Activated T-helper 17 cell treated with anti-CD3 and anti-CD28 coated beads, Interleukin-2, amount 50 U/mL, for 72 hours (primary cell): ENCODE measurements around the gene EEF1AKMT1. TPM values are rescaled to one million over a fixed set of nuclear protein-coding genes. Genes with fewer than 3 reads are reported as not detected.
A peak's percentile ranks its signal among the peaks of the same experiment; 100 is the strongest.

Experiments used
- ATAC-seq: fragments of 150-1000 bp; cut with Tn5 transposase; replicated peaks from 2 replicates; pipeline ENCODE4 v1.10.0; 2021; ENCODE audit warnings: mild to moderate bottlenecking, moderate library complexity
- H3K27ac Mint-ChIP-seq: one replicate; pipeline ENCODE4 v1.8.0; 2022; ENCODE audit warnings: mixed read lengths
- H3K27me3 Mint-ChIP-seq: one replicate; pipeline ENCODE4 v1.8.0; 2022; ENCODE audit warnings: mixed read lengths
- H3K36me3 Mint-ChIP-seq: one replicate; pipeline ENCODE4 v1.8.0; 2022; ENCODE audit warnings: low read depth, mild to moderate bottlenecking, mixed read lengths
- H3K4me1 Mint-ChIP-seq: one replicate; pipeline ENCODE4 v1.8.0; 2022; ENCODE audit warnings: mixed read lengths
- H3K4me3 Mint-ChIP-seq: one replicate; pipeline ENCODE4 v1.8.0; 2022; ENCODE audit warnings: mild to moderate bottlenecking, mixed read lengths
- H3K9me3 Mint-ChIP-seq: one replicate; pipeline ENCODE4 v1.8.0; 2022; ENCODE audit warnings: mixed read lengths
- total RNA-seq, 2 donors: library from RNA; stranded (reverse); gene quantifications; one replicate each; pipeline ENCODE4 v1.2.3, GENCODE V29; 2022

Gene EEF1AKMT1, protein sequence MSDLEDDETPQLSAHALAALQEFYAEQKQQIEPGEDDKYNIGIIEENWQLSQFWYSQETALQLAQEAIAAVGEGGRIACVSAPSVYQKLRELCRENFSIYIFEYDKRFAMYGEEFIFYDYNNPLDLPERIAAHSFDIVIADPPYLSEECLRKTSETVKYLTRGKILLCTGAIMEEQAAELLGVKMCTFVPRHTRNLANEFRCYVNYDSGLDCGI
- 10 to 100 TPM; 12.1 to 15.6 TPM for total RNA-seq

DNA sequence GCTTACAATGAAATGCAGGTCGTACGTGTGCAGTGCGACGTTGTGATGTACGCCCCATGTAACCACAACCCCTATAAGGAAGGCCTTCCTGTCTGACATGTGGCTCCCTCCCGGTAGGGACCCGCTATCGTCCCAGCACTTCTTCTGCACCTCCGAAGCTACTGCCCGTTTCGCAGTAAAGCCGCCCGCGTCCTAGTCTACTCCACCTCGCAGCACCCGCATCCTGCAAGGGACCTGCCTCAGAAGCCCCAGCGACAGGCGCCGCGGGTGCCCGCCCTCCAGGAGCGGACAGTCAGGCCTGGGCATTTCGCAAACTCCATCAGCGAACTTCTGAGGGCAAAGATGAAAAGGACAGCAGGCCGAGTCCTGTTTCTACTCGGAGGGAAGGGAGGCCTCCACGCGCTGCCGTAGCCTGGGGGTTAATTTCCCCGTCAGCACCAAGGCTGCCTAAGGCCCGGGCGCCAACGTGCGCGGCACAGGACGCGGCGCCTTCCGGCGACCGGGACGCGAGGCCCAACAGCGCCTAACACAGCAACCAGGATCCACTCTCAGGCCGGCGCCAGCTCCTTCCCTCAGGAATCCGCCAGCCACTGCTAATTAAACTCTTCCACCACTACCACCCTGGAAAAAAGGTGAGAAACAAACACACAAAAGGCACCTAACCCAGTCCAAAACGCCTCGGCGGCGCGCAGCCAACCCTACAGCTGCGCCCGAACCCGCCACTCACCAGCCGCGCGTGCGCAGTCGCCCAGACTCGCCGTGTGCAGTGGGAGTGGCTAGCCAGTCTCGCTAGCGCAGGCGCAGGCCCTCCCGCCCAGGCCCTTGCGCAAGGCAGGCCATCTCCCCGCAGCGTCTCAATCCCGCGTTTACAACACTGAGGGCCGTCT lies at the start of gene EEF1AKMT1:
EEF1AKMT1 (minus strand) TSS at position 768 of the 887 bp plus-strand sequence. CDS start 16,363 bp downstream, outside the sequence.
- H3K4me1 Mint-ChIP-seq: peaks cover 12% of the 10 kb centered on the region
- no peaks in the 10 kb centered on the region for H3K27me3 Mint-ChIP-seq
- peak within 1 kb of the TSS; percentile 85 for H3K4me3 Mint-ChIP-seq
- H3K36me3 Mint-ChIP-seq: peaks cover 52% of the 10 kb centered on the region
- H3K27ac Mint-ChIP-seq: peak within 1 kb of the TSS; percentile 95
- H3K9me3 Mint-ChIP-seq: no peaks in the 10 kb centered on the region
- ATAC-seq: peak; percentile 90

- Mint-ChIP-seq H3K27ac (no peak overlapping the region), H3K27me3 (no peaks in the 10 kb centered on the region), H3K9me3 (no peaks in the 10 kb centered on the region), H3K36me3 (peaks cover 54% of the 10 kb centered on the region), H3K4me3 (no peak overlapping the region), H3K4me1 (peaks cover 5% of the 10 kb centered on the region)
- ATAC-seq: no peak
Observed at GRCh38 chr13:20823071-20823470, 49.3 kb upstream of the EEF1AKMT1 start.

- H3K27ac Mint-ChIP-seq: no peak overlapping the region
- H3K27me3 Mint-ChIP-seq: no peaks in the 10 kb centered on the region
- ATAC-seq: no peak
- peaks cover 5% of the 10 kb centered on the region for H3K4me1 Mint-ChIP-seq
- H3K4me3 Mint-ChIP-seq: no peak overlapping the region
- no peaks in the 10 kb centered on the region for H3K9me3 Mint-ChIP-seq
- peaks cover 59% of the 10 kb centered on the region for H3K36me3 Mint-ChIP-seq
Observed at GRCh38 chr13:20822406-20822805, 48.6 kb upstream of the EEF1AKMT1 start.

DNA sequence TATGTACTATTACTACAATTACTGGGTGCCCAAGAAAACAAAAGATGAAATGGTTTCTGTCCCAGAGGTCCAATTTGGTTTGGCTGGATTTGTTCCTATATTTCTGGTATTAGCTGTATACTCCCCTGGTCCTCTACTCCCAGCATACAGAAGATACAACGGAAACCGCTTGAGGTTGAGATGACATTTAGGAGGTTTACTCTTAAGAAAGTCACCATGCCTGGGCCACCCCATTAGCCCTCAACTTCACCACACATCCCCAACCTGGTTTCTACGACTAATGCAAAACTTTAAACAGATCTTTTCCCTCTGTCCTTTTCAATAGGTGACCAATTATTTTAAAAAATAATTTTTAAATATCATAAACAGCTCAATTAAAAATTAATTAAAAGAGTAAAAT lies 46.0 kb upstream of the EEF1AKMT1 start:
- no peaks in the 10 kb centered on the region for H3K27me3 Mint-ChIP-seq
- no peak for ATAC-seq
- H3K4me1 Mint-ChIP-seq: peaks cover 5% of the 10 kb centered on the region
- H3K36me3 Mint-ChIP-seq: peaks cover 69% of the 10 kb centered on the region
- no peak overlapping the region for H3K4me3 Mint-ChIP-seq
- H3K27ac Mint-ChIP-seq: no peak overlapping the region
- no peaks in the 10 kb centered on the region for H3K9me3 Mint-ChIP-seq

DNA sequence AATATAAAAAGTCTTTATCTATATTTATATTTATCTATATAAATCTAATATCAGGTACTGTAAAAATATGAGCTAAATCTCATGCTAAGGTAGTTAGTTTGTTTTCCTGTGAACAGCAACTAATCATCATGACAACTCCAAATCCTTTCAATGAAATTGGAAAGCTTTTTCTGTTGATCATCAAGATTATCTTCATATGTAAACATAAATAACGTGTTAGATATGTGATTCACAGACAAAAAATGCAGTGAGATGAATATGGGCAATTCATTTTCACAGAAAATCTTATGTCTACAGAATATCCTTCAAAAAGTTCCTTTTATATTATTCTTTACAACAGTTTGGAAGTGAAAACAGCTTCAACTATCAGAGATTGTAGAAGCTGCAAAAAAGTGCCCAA lies 41.7 kb upstream of the EEF1AKMT1 start:
- Mint-ChIP-seq H3K36me3 (peaks cover 74% of the 10 kb centered on the region), H3K9me3 (no peaks in the 10 kb centered on the region), H3K4me3 (no peak overlapping the region), H3K27me3 (no peaks in the 10 kb centered on the region), H3K27ac (no peak overlapping the region), H3K4me1 (peaks cover 5% of the 10 kb centered on the region)
- ATAC-seq: no peak

DNA sequence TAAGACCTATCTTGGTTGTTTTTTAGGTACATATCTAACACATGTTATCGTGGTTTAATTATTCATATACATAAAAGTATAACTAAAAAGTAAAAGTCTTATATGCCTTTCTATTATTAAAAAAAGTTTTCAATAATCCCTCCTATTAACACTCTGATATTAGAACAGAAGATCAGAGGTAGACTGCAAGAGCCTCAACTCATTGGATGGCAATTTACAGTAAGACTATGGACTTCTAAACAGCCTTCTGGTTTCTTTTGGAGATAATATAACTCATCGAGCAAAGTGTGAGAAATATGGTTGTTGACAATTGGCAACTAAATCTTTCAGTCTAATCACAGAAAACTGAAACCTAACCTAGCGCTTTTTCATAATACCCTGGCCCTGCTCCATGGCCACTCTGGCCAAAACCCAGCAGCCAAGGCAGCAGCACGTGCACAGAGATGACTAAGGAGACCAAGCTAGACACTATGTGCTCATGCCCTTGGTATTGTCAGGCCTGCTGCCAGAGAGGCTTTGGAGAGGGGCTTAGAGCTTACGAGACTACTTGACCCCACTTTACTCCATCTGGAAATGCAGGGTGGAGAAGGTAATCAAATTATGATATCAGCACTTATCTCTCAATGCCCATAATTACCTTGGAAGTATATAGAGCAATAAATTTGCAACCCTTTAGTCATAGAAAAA lies 40.6 kb upstream of the EEF1AKMT1 start:
- ATAC-seq: no peak
- Mint-ChIP-seq H3K4me1 (peaks cover 4% of the 10 kb centered on the region), H3K36me3 (peaks cover 71% of the 10 kb centered on the region), H3K27ac (no peak overlapping the region), H3K9me3 (no peaks in the 10 kb centered on the region), H3K27me3 (no peaks in the 10 kb centered on the region), H3K4me3 (no peak overlapping the region)

- Mint-ChIP-seq H3K9me3 (no peaks in the 10 kb centered on the region), H3K27me3 (no peaks in the 10 kb centered on the region), H3K4me3 (no peak overlapping the region), H3K36me3 (peaks cover 74% of the 10 kb centered on the region), H3K4me1 (peaks cover 4% of the 10 kb centered on the region), H3K27ac (no peak overlapping the region)
- no peak for ATAC-seq
Observed at GRCh38 chr13:20812890-20813289, 39.1 kb upstream of the EEF1AKMT1 start.

DNA sequence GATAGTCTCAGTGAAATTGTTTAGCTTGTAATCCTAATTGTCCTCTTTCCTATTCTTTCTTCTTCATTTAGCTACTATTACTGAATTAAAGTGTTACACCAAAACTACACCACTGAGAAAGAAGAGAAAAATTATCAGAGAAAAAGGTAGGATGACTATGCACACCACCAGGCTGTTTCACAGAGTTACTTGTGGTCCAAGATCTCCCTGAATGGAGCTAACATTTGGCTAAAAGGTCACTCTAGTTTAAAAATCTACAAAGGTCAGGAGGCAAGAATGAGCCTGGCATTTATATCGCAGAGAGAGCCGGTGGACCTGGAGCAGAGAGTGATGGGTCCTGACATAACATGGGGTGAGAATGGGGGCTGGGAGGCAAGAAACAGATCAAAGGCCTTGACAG lies 37.0 kb upstream of the EEF1AKMT1 start:
- no peak for ATAC-seq
- no peaks in the 10 kb centered on the region for H3K27me3 Mint-ChIP-seq

GRCh38 chr13:20808874-20809273 lies 35.1 kb upstream of the EEF1AKMT1 start:
- H3K27me3 Mint-ChIP-seq: no peaks in the 10 kb centered on the region
- no peak overlapping the region for H3K4me3 Mint-ChIP-seq
- peaks cover 4% of the 10 kb centered on the region for H3K4me1 Mint-ChIP-seq
- no peak overlapping the region for H3K27ac Mint-ChIP-seq
- no peaks in the 10 kb centered on the region for H3K9me3 Mint-ChIP-seq
- H3K36me3 Mint-ChIP-seq: peaks cover 86% of the 10 kb centered on the region
- ATAC-seq: no peak

More for the DNA sequence above, 37.0 kb upstream of the EEF1AKMT1 start:
- Mint-ChIP-seq H3K36me3 (peaks cover 83% of the 10 kb centered on the region), H3K4me1 (peaks cover 4% of the 10 kb centered on the region), H3K27ac (no peak overlapping the region), H3K4me3 (no peak overlapping the region), H3K9me3 (no peaks in the 10 kb centered on the region)

DNA sequence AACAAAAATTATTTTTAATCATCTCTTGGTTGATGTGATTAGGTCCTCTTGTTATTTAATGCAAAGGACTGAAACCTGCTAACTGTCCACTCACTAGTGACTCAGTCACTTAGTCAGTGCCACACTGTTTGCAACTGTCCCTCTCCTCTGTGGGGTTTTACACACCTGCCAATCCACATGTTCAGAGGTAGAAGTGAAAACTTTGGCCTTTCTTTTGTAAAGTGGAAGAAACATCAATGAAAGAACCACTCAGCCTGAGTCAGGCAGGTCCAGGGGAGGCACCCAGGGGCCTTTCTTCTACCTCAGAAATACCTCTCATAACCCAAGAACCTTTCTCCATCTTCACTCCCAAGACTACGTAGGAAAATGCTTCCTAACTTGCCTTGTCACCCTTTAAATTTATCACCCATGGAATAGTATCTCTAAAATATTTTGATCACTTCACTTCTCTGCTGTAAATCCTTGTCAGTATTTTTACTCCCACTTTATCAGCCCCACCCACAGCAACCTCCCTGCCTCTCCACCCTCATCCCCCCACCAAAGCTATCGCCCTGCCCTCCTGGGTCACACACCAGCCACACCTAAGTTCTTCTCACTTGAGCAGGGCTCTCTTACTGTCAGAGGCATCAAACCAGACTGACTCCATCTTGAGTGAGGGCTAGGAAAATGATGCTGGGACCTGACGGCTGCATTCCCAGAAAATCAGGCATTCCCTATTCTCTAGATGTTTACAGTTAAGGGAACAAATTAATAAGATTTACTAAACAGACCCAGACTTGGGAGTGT lies 29.6 kb upstream of the EEF1AKMT1 start:
- Mint-ChIP-seq H3K4me1 (no peaks in the 10 kb centered on the region), H3K27ac (peak overlapping the region; percentile 16)

DNA sequence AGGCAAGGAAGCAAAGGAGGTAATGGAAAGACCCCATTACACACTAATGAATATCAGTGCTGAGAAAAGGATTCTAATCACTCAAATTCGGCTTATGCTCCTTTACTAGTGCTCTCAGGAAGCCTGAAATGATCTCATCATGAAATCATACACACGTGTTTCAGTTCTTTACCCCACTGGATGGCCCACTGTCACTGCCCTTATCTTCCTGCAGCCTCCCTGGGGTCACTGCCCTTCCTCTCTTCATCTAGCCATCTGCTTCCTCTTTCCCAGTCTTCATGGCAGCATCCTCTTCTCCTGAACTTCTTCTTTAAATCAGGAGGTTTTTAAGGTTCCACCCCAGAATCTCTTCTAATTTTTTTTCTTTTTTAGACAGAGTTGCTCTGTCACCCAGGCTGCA lies 27.9 kb upstream of the EEF1AKMT1 start:
- peaks cover 82% of the 10 kb centered on the region for H3K36me3 Mint-ChIP-seq
- peak overlapping the region; percentile 4 for H3K27ac Mint-ChIP-seq
- no peaks in the 10 kb centered on the region for H3K9me3 Mint-ChIP-seq
- no peak overlapping the region for H3K4me3 Mint-ChIP-seq
- H3K4me1 Mint-ChIP-seq: peaks cover 6% of the 10 kb centered on the region
- no peak for ATAC-seq
- no peaks in the 10 kb centered on the region for H3K27me3 Mint-ChIP-seq

More for the DNA sequence above, 29.6 kb upstream of the EEF1AKMT1 start:
- Mint-ChIP-seq H3K36me3 (peaks cover 79% of the 10 kb centered on the region), H3K27me3 (no peaks in the 10 kb centered on the region), H3K4me3 (no peak overlapping the region), H3K9me3 (no peaks in the 10 kb centered on the region)
- ATAC-seq: peak; percentile 93

DNA sequence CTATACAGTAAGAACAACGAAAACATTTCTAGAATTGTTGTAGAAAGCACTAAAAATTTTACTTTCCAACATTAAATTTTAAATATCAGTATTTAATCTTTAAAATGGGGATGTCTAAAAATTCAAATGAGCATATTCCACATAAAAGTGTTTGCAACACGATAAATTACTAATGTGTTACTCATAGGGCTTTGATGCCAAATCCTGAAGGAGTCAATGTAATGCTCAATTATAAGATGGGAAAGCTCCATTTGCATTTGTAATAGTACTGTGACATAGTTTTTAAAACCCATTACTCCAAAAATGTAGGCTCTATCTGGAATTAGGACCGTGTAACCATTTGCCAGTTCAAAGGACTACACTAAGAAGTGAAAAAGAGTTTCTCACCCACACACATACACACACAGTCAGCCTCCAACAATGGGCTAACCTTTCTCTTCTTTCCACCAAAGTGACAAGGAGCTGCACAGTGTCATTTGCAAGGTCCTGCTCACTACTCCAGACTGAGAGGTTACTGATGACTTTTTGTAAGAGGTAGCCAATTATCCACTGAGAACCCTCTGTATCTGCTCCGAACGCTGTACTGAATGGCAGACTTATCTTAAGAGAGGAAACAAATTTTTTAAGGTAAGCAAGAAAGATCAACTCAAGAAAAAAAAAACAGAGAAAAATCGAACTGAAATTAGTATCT lies 26.1 kb upstream of the EEF1AKMT1 start:
- peaks cover 81% of the 10 kb centered on the region for H3K36me3 Mint-ChIP-seq
- H3K9me3 Mint-ChIP-seq: no peaks in the 10 kb centered on the region
- no peak overlapping the region for H3K27ac Mint-ChIP-seq
- H3K27me3 Mint-ChIP-seq: no peaks in the 10 kb centered on the region
- H3K4me1 Mint-ChIP-seq: peaks cover 6% of the 10 kb centered on the region
- ATAC-seq: no peak
- no peak overlapping the region for H3K4me3 Mint-ChIP-seq

- peak overlapping the region; percentile 73 for H3K27ac Mint-ChIP-seq
- no peak for ATAC-seq
- H3K36me3 Mint-ChIP-seq: peaks cover 86% of the 10 kb centered on the region
- no peaks in the 10 kb centered on the region for H3K9me3 Mint-ChIP-seq
- no peak overlapping the region for H3K4me3 Mint-ChIP-seq
- H3K4me1 Mint-ChIP-seq: peaks cover 6% of the 10 kb centered on the region
- H3K27me3 Mint-ChIP-seq: no peaks in the 10 kb centered on the region
Observed at GRCh38 chr13:20798027-20798426, 24.3 kb upstream of the EEF1AKMT1 start.
